Neural cell (in vitro differentiated cells): ENCODE measurements around the gene IQCM. TPM values are rescaled to one million over a fixed set of nuclear protein-coding genes. Genes with fewer than 3 reads are reported as not detected.

Experiments used
- H2AFZ ChIP-seq: fragments of 200-600, 300-800 bp; sonication (generic), shearing (Covaris generic); 2 replicates; pipeline ENCODE4 v1.6.0; 2014; ENCODE audit warnings: low read depth, mild to moderate bottlenecking, antibody characterized with exemption, low read length, moderate library complexity
- H3F3A ChIP-seq: fragments of 200-600 bp; shearing (Covaris generic); 2 replicates; pipeline ENCODE4 v1.6.1; 2016; ENCODE audit warnings: mild to moderate bottlenecking, moderate library complexity, mixed read lengths, antibody characterized with exemption, low read length; ENCODE audit not compliant: insufficient read depth, poor library complexity, severe bottlenecking
- H3K27ac ChIP-seq: fragments of 200-600, 300-800 bp; sonication (generic), shearing (Covaris generic); 2 replicates; pipeline ENCODE4 v1.5.1; 2014; ENCODE audit warnings: mild to moderate bottlenecking, low read length, moderate library complexity
- H3K27me3 ChIP-seq: fragments of 300-800, 200-600 bp; sonication (generic), shearing (Covaris generic); 2 replicates; pipeline ENCODE4 v1.6.0; 2014; ENCODE audit warnings: mild to moderate bottlenecking, low read depth, low read length, moderate library complexity; ENCODE audit not compliant: insufficient read depth
- H3K36me3 ChIP-seq: fragments of 300-800, 200-600 bp; sonication (generic), shearing (Covaris generic); 2 replicates; pipeline ENCODE4 v1.5.1; 2014; ENCODE audit warnings: mild to moderate bottlenecking, antibody characterized with exemption, low read length, moderate library complexity; ENCODE audit not compliant: insufficient read depth
- H3K4me2 ChIP-seq: fragments of 300-800, 200-600 bp; sonication (generic), shearing (Covaris generic); 2 replicates; pipeline ENCODE4 v1.6.0; 2014; ENCODE audit warnings: mild to moderate bottlenecking, low read length
- H3K4me3 ChIP-seq: fragments of 300-800, 200-600 bp; sonication (generic), shearing (Covaris generic); 2 replicates; pipeline ENCODE4 v1.5.1; 2014; ENCODE audit warnings: mild to moderate bottlenecking, low read length, moderate library complexity
- H3K79me2 ChIP-seq: fragments of 200-600 bp; shearing (Covaris generic); replicated peaks from 2 replicates; pipeline ENCODE4 v1.6.0; 2014; ENCODE audit warnings: mild to moderate bottlenecking, low read length, moderate library complexity; ENCODE audit not compliant: insufficient read depth
- H3K9ac ChIP-seq: fragments of 300-800, 200-600 bp; sonication (generic), shearing (Covaris generic); 2 replicates; pipeline ENCODE4 v1.6.1; 2016; ENCODE audit warnings: mild to moderate bottlenecking, low read length, mixed read lengths
- H3K9me2 ChIP-seq: fragments of 200-600 bp; shearing (Covaris generic); 2 replicates; pipeline ENCODE4 v1.6.1; 2016; ENCODE audit warnings: mild to moderate bottlenecking, low read length, mixed read lengths; ENCODE audit not compliant: insufficient read depth
- H3K9me3 ChIP-seq: fragments of 200-600, 300-800 bp; sonication (generic), shearing (Covaris generic); 2 replicates; pipeline ENCODE4 v1.6.1; 2016; ENCODE audit warnings: mild to moderate bottlenecking, mixed run types, low read length, moderate library complexity, mixed read lengths
- H4K20me1 ChIP-seq: fragments of 200-600 bp; shearing (Covaris generic); 2 replicates; pipeline ENCODE4 v1.6.1; 2016; ENCODE audit warnings: mild to moderate bottlenecking, mixed run types; ENCODE audit not compliant: insufficient read depth
- CTCF ChIP-seq: fragments of 450-650 bp; IDR thresholded peaks from 2 replicates; pipeline ENCODE4 v1.5.1; 2014; ENCODE audit warnings: antibody characterized with exemption, mild to moderate bottlenecking, moderate library complexity; ENCODE audit not compliant: poor library complexity, severe bottlenecking
- EP300 ChIP-seq: fragments of 450-650 bp; conservative IDR thresholded peaks from 2 replicates; pipeline ENCODE4 v1.6.1; 2014; ENCODE audit warnings: antibody characterized with exemption, mild to moderate bottlenecking, moderate library complexity; ENCODE audit not compliant: poor library complexity, severe bottlenecking
- EZH2 ChIP-seq: fragments of 200-600, 300-800 bp; shearing (Covaris generic), sonication (generic); IDR thresholded peaks from 2 replicates; pipeline ENCODE4 v1.6.1; 2014; ENCODE audit warnings: antibody characterized with exemption, low read length, borderline replicate concordance, mild to moderate bottlenecking; ENCODE audit not compliant: insufficient read depth, poor library complexity, severe bottlenecking
- MXI1 ChIP-seq: fragments of 450-650 bp; conservative IDR thresholded peaks from 2 replicates; pipeline ENCODE4 v1.6.1; 2014; ENCODE audit warnings: antibody characterized with exemption, mild to moderate bottlenecking; ENCODE audit not compliant: poor library complexity, severe bottlenecking
- POLR2AphosphoS5 ChIP-seq: IDR thresholded peaks from 2 replicates; pipeline ENCODE4 v1.6.1; 2012
- RAD21 ChIP-seq: fragments of 450-650 bp; conservative IDR thresholded peaks from 2 replicates; pipeline ENCODE4 v1.6.1; 2014; ENCODE audit warnings: antibody characterized with exemption, mild to moderate bottlenecking, moderate library complexity
- REST ChIP-seq: IDR thresholded peaks from 2 replicates; pipeline ENCODE4 v1.6.1; 2012; ENCODE audit warnings: borderline replicate concordance
- SMC3 ChIP-seq: fragments of 450-650 bp; conservative IDR thresholded peaks from 2 replicates; pipeline ENCODE4 v1.6.1; 2014; ENCODE audit warnings: antibody characterized with exemption, mild to moderate bottlenecking, moderate library complexity; ENCODE audit not compliant: poor library complexity
- TAF1 ChIP-seq: IDR thresholded peaks from 2 replicates; pipeline ENCODE4 v1.6.1; 2012; ENCODE audit warnings: low read depth
- polyA plus RNA-seq: library from polyadenylated mRNA; depleted of rRNA; stranded (reverse); fragments of >200 nt; gene quantifications from 2 replicates; pipeline ENCODE4 v1.2.3, GENCODE V29; 2014

Gene IQCM
- polyA plus RNA-seq, 1 donor from 2014 or later, result not detected

- no peaks in the 10 kb centered on the region for H3K9me3 ChIP-seq
- H3K4me2 ChIP-seq, result no peak overlapping the region
- H3K9me2 ChIP-seq, result no peaks in the 10 kb centered on the region
- H4K20me1 ChIP-seq, result no peaks in the 10 kb centered on the region
- H3F3A ChIP-seq, result no peaks in the 10 kb centered on the region
- no peak overlapping the region for H2AFZ ChIP-seq
- no peak overlapping the region for H3K27ac ChIP-seq
- no peaks in the 10 kb centered on the region for H3K36me3 ChIP-seq
- no peaks in the 10 kb centered on the region for H3K27me3 ChIP-seq
- no peaks in the 10 kb centered on the region for H3K79me2 ChIP-seq
- H3K4me3 ChIP-seq, result no peak overlapping the region
- no peak for TF ChIP-seq SMC3
- no peak for TF ChIP-seq POLR2AphosphoS5
- TF ChIP-seq EP300, result no peak
- TF ChIP-seq REST, result no peak
- TF ChIP-seq RAD21, result no peak
- no peak for TF ChIP-seq CTCF
- no peak overlapping the region for H3K9ac ChIP-seq
These were observed 124.9 kb downstream of the IQCM start for GRCh38 chr4:149690726-149691125.

GRCh38 chr4:149684516-149684915 is 131.1 kb downstream of the IQCM start:
- Histone ChIP-seq H3F3A (no peaks in the 10 kb centered on the region), H3K79me2 (no peaks in the 10 kb centered on the region), H3K27me3 (no peaks in the 10 kb centered on the region), H2AFZ (no peak overlapping the region), H3K9me2 (no peaks in the 10 kb centered on the region), H4K20me1 (no peaks in the 10 kb centered on the region), H3K4me2 (no peak overlapping the region), H3K4me3 (no peak overlapping the region), H3K36me3 (no peaks in the 10 kb centered on the region), H3K27ac (no peak overlapping the region), H3K9me3 (no peaks in the 10 kb centered on the region), H3K9ac (no peak overlapping the region)
- TF ChIP-seq RAD21 (no peak), EP300 (no peak), TAF1 (no peak), REST (no peak), MXI1 (no peak), POLR2AphosphoS5 (no peak), SMC3 (no peak), EZH2 (no peak), CTCF (no peak)
